Activated T-cell treated with anti-CD3 and anti-CD28 coated beads, Interleukin-2, amount 50 U/mL, for 1 hour (primary cell): ENCODE measurements around the gene NOS1AP.
"Not testable (repeated sequence)": the region's sequence is repeated elsewhere in the genome, so short reads cannot be mapped to it uniquely, and the experiment has no call there.

Experiments used
- DNase-seq: peaks from one replicate; pipeline ENCODE4 v3.0.0-alpha.2; 2020

NOS1AP gene

DNA sequence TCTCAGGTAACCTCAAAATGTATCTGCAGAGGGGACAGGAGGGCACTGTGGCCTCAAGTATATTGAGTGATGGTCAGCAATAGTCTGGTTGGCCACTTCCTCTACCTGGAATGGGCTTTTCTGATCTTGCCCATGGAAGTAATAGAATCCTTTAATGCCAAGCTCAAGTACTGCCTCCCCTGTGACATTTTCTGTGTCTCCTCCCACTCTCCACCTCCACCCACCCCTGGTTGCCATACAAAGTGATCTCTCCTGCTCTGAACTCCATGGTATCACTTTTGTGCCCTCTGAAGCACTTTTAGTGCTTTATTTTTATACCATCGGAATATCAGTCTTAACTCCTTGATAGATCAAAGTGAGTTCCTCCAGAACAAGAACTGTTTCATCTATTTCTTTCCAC is 9.2 kb upstream of the NOS1AP start:
- no peak for DNase-seq

DNA sequence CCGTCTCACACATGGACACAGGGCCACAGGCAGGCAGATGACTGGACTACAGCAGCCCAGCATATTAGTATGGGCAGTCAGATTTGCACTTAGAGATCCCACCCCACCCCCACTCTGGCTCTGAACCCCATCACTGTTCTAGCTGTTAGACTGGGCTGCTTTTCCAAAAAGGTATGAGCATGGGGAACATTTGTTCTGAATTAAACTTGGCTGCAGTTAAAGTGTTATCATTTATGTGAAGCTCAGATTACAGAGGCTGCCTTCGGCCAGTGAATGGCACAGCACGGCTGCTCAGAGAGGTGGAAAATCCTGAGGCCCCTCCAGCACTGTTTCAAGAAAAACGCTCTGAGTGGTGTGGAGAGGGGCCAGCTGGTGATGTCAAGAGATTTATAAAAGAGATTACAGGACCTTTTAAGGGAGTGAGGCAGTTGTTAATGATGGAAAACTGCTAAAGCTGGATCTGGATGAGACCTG is 6.9 kb upstream of the NOS1AP start:
- DNase-seq = no peak

DNA sequence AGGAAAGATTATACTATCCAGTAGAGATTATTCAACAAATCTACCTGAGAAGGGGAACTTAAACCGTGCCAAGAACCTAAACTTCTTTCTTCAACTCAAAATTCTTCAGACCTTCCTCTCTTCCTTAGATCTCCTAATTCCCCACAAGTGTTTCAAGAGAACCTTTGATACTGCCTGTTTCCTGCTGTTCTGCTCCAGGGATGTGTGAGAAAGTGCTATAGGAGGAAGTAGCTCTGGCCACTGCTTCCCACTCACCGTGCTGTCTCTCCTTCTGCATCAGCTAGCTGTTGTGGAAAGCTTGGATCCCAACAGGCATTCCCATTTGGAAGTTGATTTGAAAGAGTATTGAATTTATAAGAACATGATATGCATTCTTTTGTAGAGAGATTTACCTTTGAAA is 4.5 kb upstream of the NOS1AP start:
- no peak for DNase-seq

DNA sequence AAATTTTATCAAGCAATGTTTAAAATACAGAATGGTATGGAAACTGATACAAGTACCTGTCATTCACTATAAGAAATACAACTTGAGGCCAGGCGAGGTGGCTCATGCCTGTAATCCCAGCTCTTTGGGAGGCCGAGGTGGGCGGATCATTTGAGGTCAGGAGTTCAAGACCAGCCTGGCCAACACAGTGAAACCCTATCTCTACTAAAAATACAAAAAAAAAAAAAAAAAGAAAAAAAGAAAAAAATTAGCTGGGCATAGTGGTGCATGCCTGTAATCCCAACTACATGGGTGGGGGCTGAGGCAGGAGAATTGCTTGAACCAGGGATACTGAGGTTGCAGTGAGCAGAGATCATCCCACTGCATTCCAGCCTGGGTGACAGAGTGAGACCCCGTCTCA is 2.7 kb upstream of the NOS1AP start:
- DNase-seq = not testable (repeated sequence)

DNA sequence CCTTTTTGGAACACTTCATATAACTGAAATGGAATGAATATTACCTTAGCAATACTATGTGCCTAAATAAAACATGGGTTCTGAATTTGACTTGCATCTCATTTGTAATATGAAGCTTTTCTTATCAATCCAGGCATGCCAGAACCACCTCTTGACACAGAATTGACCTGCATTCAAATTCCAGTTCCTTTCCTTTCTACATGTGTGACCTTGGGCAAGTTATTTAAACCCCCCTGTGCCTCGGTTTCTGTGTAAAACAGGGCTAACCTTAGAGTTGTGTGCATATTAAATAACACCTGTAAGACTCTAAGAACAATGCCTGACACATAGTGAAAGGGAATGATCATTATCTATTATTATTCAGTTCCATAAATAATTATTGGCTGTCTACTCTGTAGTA is 2.0 kb upstream of the NOS1AP start:
- DNase-seq = no peak

DNA sequence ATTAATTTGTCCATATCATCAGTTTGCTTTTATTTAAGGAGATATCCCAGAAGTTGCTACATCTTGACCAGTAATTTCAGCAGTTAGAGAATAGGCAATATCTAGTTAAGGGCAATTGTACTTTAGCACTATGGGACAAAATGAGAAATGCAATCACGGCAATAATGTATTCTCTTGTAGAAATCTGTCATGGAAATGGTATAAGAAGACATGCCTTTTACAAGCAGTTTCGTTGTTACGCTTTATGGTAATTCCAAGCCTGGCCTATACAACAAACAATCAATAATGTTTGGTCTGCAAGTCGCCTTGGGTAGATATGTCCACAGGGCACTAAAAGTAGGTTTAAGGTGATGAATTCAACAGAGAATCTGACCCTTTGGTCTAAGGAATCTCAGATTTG is 1.2 kb upstream of the NOS1AP start:
- DNase-seq = no peak

DNA sequence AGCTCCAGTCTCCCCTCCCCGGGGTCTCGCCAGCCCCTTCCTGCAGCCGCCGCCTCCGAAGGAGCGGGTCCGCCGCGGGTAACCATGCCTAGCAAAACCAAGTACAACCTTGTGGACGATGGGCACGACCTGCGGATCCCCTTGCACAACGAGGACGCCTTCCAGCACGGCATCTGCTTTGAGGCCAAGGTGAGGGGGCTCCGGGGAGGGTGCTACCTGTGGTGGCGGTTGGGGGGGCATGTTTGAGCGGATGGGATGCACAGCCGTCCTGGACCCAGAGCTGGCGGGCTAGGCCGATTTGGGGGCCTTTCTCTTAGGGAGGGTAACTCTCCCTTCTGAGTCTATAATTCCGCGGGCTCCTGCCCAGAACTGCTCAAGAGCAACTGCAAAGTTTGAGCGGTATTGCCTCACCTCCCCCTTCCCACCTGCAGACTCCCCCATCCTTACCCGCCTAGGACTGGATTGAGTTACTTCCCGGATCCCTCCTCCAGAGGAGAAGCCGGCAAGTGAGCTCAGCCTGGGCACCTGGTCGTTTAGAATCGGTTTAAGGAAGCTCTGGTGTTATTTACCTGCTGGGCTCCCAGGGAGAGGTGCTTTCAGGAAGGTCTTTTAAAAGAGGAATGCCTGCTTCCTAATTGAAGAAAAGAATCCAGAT is 730 bp downstream of the NOS1AP start:
- DNase-seq = no peak

DNA sequence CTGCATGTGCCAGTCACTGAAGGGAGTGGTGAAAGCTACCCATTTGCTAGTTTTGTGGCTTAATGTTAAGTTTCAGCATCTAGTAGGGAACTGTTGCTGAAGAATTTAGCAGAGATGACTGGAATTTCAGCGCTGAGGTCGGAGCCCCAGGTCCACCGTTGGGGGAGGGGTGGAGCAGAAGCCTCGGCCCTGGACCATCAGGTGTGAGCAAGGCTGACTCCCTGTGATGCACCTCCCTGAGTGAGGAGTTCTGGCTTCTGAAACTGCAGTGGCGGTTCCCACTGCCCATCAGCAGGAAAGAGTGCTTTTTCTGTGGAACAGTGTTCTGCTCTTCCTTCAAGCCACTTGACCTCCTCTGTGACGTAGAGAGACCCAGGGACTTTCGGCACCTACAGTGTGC is 1.3 kb downstream of the NOS1AP start:
- DNase-seq = no peak

DNA sequence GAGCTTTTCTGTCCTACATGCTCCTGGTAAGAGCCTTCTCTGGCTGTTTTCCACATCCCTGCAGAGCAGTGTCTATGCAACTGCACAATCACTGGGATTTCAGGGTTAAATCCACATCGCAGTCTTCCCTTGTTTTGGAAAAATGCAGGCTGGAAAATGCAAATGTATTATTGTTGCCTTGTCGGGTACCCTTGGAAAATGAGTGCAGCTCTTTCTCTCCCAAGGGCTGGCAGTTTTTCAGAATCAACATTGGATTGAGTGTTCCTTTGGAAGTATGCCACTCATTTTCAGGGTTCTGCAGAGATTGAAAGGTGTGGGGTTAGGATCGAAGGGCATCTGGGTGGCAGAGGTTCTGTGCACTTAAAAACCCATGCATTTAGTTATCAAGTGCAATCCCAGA is 3.2 kb downstream of the NOS1AP start:
- no peak for DNase-seq

DNA sequence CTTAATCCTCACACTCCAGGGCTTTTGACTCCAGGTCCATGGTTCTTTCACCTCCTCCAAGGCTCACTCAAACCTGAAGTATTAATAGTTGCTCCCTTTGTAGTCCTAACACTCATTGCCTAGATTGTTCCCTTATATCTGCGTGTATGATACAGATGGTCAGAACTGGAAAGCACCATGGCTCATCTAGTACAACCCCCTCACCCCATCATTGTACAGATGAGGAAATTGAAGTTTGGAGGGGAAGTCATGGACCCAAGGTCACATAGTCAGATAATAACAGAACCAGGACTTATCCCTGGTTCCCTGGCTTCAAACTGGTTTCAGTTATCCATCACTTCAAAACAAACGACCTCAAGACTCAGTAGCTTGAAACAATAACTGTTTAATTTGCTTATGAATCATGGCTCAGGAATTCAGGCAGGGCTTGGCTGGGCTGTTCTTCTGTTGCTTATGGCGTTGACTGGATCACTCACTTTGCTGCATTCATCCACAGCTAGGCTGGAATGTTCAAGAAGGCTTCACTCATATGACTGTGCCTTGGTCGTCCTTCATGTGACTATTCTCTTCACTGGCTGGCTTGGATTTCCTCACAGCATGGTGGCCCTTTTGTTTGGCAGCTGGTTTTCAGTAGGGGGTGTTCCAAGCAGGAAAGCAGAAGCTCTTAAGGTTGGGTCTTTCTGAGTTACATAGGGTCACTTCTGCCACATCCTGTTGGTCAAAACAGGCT is 5.0 kb downstream of the NOS1AP start:
- DNase-seq = no peak

DNA sequence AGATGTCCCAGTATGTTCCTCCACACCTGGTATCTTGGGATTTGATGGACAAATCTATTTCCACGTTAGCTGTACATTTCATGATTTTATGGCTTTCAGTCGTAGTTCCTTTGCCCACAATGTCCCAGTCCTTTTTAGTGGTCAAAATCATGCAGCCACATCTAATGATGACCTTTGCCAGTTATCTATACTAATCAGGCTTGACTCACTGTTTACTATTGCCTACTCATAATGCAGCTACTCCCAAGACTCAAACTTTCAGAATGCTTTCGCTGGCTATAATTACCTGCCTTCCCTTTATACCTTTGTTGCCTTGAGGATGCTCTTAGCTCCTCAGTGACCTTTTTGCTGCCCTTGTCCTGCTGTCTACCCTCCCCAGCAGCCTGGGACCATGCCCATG is 6.4 kb downstream of the NOS1AP start:
- DNase-seq = no peak

DNA sequence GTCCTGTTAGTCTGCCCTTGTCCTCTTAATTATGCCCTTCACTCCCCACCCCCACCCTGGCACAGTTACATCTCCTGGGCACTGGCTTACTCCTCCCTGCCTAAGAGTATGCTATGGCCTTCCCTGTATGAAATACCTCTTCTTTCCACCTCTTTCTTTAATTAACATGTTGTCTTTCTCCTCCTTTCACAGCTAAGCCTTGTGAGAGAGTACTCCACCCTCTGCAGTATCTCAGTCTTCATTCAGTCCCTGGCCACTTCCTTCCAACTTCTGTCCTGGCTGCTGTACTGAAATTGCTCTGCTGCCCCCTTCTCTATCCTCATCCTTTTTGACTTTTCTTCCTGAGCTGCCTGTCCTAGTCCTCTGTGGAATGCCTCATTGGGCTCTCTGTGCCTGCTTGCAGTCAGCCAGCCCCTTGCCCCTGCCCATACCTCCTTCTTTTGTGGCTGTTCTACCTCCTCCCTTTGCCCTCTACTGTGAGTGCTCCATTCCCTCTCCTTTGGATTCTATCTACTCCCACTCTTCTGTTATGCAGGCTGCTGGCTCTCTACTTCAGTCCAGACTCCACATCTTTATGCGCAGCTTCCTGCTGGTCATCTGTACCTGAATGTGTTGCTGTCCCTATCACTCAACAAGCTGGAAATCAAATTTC is 8.3 kb downstream of the NOS1AP start:
- DNase-seq = no peak

DNA sequence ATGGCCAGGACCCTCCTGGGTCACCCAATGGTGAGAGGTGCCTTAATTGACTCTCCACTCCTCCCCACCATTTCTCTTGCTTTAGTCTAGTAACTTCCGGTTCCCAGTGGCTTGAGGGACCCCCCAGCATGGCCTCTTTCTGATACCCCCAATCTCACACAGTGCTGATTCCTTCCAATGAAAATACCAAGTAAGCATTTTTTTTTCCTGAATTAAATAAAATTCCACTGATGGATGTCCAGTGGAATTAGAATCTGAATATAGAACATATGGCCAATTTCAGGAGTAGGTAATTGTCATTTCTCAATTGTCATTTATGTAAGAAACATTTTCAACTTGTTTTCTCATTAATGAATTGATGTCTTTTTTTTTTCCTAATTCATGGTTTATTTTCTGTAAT is 9.5 kb downstream of the NOS1AP start:
- DNase-seq = no peak

DNA sequence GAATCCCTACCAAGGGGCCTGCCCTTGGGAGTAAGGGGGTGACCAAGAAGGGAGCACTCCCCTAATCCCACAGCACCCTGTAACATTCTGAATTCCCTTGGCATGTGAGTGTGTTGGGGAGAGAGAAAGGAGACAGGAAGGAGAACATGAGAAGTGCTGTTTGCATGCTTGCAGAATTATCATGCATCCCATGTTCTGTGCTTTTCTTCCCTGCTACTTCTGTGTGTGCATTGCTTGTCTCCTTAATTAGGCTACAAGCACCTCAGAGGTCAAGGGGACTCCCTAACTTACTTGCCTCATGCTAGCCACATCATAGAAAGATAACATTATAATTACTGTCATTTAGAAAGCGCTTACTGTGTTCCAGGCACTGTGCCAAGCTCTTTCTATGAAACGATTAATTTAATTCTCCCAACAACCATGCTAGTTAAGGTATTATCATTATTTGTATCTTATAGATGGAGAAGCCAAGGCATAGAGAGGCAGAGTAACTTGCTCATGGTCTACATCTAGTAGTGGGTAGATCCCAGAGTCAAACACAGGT is 11.1 kb downstream of the NOS1AP start:
- no peak for DNase-seq

DNA sequence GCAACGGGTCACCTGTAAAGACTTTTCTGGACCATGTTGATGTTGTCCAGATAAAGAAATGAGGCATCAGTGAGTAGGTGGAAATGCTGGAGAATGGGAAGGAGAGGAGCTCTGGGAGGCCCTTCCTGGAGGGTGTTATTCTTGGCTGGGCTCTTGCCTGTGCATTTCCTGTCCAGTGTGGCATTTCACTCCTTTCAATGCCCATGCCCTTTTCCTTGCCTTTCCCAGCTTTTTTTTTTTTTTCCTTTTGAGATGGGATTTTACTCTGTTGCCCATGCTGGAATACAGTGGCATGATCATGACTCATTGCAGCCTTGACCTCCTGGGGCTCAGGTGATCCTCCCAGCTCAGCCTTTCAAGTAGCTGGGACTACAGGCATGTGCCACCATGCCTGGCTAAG is 11.8 kb downstream of the NOS1AP start:
- DNase-seq = no peak

DNA sequence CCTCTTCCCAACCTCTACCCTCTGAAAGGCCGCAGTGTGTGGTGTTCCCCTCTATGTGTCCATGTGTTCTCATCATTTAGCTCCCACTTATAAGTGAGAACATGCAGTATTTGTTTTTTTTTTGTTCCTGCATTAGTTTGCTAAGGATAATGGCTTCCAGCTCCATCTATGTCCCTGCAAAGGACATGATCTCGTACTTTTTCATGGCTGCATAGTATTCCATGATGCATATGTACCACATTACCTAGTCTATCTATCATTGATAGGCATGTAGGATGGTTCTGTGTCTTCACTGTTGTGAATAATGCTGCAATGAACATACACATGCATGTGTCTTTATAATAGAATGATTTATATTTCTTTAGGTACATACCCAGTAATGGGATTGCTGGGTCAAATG is 12.6 kb downstream of the NOS1AP start:
- not testable (repeated sequence) for DNase-seq

DNA sequence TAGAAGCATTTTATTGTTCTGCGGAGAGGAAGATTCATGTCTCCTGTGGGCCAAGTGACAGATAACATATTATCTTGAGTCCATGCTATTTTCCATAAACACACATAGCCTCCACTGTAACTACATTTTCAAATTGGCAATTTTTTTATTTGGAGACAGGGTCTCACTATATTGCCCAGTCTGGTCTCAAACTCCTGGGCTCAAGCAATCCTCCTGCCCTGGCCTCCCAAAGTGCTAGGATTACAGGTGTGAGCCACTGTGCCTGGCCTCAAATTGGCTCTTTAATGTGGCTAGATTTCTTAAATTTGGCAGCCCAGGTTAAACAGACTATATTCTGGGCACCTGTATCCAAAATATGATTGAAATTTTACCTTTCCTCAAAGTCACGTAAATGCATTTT is 13.8 kb downstream of the NOS1AP start:
- no peak for DNase-seq

DNA sequence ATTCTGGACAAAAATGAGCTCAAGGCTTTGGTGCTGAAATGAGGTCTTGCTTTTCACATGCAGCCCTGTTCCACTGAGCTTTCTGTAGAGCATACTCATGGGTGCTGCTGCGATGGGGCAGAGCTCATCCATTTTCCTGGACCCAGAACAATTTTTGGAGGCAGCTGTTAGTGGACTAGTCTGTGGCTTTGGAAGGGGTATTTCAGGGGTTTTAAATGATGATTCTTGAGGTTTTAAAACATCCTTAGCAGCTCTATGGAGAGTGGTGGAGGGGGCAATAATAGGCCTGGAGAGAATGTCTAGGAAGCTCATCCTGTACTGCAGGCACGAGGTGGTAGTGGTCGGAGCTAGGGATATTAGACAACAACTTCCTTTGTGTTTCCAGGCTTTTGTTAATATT is 16.5 kb downstream of the NOS1AP start:
- DNase-seq = no peak

DNA sequence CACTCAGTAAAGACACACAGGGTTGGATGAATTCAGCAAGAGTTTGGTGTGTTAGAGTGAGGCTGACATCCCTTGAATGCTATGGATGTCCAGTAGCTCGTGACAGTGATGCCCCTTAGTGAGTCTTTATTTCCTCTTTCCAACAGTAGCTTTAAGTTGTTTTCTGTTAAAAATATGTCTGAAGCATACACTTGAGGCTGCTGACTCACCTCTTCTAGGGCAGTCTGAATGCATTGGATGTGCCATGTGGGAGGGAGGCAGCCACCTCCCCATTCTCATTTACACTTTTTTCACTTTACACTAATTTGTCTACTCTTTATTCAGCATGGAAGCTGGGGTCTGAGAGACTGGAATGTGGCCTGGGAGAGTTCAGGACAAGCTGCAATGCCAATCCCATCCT is 17.6 kb downstream of the NOS1AP start:
- DNase-seq = no peak

DNA sequence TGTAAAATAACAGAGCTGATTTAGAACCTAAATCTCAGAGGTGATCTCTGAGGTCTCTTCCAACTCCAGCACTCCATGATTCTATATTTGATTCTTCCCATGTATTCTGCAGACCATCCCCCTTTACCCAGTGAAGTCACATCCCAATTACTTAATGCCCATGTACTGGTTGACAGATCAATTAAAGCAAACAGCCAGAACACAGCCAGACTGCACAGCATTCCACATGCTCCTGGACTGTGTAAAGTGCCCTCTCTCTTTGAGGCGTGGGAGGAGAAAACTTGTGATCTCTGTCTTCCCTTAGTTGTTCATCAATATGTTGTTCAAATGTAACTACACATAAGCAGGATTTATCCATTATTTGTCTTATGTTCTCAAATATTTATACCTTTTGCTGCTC is 18.1 kb downstream of the NOS1AP start:
- no peak for DNase-seq

DNA sequence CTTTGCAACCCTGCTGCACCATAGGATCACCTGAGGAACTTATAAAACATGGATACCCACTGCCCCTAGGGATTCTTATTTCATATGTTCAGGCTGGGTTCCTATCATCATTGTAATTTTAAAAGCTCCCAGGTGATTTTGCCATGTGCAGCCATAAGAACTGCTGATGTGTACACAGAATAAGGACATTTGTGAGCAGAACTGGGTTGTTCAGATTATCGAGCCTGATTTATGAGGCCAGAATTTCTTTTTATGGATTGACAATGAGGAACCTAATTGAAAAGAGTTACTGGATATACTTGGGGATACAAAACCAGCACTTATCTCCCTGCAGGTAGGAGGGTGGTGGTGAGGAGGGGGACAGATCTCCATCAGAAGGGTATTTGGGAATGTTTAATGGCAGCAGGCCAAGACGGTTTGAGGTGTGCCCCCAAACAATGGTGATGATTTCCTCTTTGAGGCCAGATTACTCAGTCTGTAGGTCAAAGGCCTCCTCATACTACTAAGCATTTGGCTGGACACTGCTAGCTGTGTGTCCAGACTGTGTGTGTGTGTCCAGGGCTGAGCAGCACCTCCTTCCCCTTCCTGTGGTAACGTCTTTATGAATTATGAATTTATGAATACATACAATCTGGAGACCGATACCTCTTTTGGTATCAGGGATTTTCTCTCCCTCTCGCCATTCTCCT is 18.9 kb downstream of the NOS1AP start:
- no peak for DNase-seq

DNA sequence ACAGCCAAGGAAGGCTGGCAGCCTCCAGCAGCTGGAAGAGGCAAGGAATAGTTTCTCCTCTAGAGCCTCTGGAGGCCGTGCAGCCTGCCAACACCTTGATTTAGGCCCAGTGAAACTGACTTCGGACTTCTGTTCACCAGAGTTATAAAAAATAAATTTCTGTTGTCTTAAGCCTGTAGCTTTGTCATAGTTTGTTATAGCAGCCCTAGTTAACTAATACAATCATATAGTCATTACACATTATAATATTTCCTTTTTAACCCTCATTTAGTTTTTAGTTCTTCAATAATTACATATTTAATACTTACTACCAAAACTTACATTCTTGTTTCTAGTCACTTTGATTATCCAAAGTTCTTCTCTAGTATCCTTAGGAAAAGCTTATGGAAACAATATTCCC is 20.3 kb downstream of the NOS1AP start:
- DNase-seq = no peak

DNA sequence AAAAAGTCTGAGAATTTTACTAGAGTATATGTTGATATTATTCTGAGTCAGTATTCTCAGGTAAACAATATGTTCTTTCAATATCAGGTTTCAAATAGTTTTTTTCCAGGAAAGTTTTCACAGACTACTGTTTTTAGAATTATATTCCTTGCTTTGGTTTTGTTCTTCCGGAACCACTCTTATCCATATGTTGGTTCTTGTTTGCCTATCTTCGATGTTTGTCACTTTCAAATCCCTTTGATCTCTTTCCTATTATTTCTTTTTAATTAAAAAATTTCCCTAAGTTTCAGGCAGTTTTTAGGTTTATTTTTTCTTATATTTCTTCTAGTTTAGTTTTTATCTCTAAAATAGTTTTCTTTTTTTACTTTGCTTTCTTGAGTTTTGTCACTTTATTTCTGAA is 20.9 kb downstream of the NOS1AP start:
- DNase-seq = no peak
